NCI-H1694 treated with DMSO at 0.1 percent for 48 hours (cell line): ENCODE measurements around the gene VASH1.
A peak's percentile ranks its signal among the peaks of the same experiment; 100 is the strongest.

Experiments
- DNase-seq: peaks from one replicate; lab custom pipeline; 2025; lab: John Stamatoyannopoulos, UW

Gene VASH1

GRCh38 chr14:76772300-76773187 lies 11.3 kb downstream of the VASH1 start:
- DNase-seq = no peak

- DNase-seq = no peak
These were observed 12.1 kb downstream of the VASH1 start for GRCh38 chr14:76773188-76773885.

- no peak for DNase-seq
These were observed 12.9 kb downstream of the VASH1 start for GRCh38 chr14:76773956-76774820.

- no peak for DNase-seq
These were observed 13.8 kb downstream of the VASH1 start for GRCh38 chr14:76774821-76775694.

GRCh38 chr14:76775695-76776427 lies 14.6 kb downstream of the VASH1 start:
- no peak for DNase-seq

- DNase-seq = peak; percentile 70
These were observed 15.4 kb downstream of the VASH1 start for GRCh38 chr14:76776428-76777251.

- no peak for DNase-seq
These were observed 16.5 kb downstream of the VASH1 start for GRCh38 chr14:76777721-76778120.

- no peak for DNase-seq
These were observed 17.4 kb downstream of the VASH1 start for GRCh38 chr14:76778546-76779215.

- no peak for DNase-seq
These were observed 18.2 kb downstream of the VASH1 start for GRCh38 chr14:76779221-76780057.

- no peak for DNase-seq
These were observed 18.7 kb downstream of the VASH1 start for GRCh38 chr14:76780058-76780345.

- no peak for DNase-seq
These were observed 19.1 kb downstream of the VASH1 start for GRCh38 chr14:76780360-76780759.

GRCh38 chr14:76780875-76781647 lies 19.8 kb downstream of the VASH1 start:
- DNase-seq = no peak

GRCh38 chr14:76781648-76782051 lies 20.4 kb downstream of the VASH1 start:
- DNase-seq = no peak

- no peak for DNase-seq
These were observed 21.0 kb downstream of the VASH1 start for GRCh38 chr14:76782115-76782884.

GRCh38 chr14:76782885-76783566 lies 21.8 kb downstream of the VASH1 start:
- DNase-seq = no peak

- no peak for DNase-seq
These were observed 23.1 kb downstream of the VASH1 start for GRCh38 chr14:76784266-76784874.
